Activated effector memory CD4-positive, alpha-beta T cell treated with anti-CD3 and anti-CD28 coated beads, Interleukin-2, amount 50 U/mL, for 16 hours (primary cell): ENCODE measurements around the gene SUGCT.

Experiments used
- DNase-seq: peaks from one replicate; pipeline ENCODE4 v3.0.0-alpha.2; 2020

The SUGCT gene

GRCh38 chr7:40418983-40419382 lies 284.2 kb downstream of the SUGCT start:
- DNase-seq: no peak

GRCh38 chr7:40419806-40420205 lies 285.0 kb downstream of the SUGCT start:
- DNase-seq: no peak

GRCh38 chr7:40421433-40421832 lies 286.6 kb downstream of the SUGCT start:
- no peak for DNase-seq

- no peak for DNase-seq
These were observed 290.9 kb downstream of the SUGCT start for GRCh38 chr7:40425696-40426095.

GRCh38 chr7:40428421-40428820 lies 293.6 kb downstream of the SUGCT start:
- DNase-seq: no peak

GRCh38 chr7:40429826-40430225 lies 295.0 kb downstream of the SUGCT start:
- DNase-seq: no peak

GRCh38 chr7:40432046-40432445 lies 297.2 kb downstream of the SUGCT start:
- no peak for DNase-seq

GRCh38 chr7:40436710-40437109 lies 301.9 kb downstream of the SUGCT start:
- no peak for DNase-seq

GRCh38 chr7:40437498-40437897 lies 302.7 kb downstream of the SUGCT start:
- DNase-seq: no peak

- DNase-seq: no peak
These were observed 303.3 kb downstream of the SUGCT start for GRCh38 chr7:40437936-40438634.

GRCh38 chr7:40439686-40440085 lies 304.9 kb downstream of the SUGCT start:
- DNase-seq: no peak

- DNase-seq: no peak
These were observed 312.5 kb downstream of the SUGCT start for GRCh38 chr7:40447345-40447744.

- no peak for DNase-seq
These were observed 320.7 kb downstream of the SUGCT start for GRCh38 chr7:40455485-40455884.

GRCh38 chr7:40457776-40458480 lies 323.1 kb downstream of the SUGCT start:
- no peak for DNase-seq

- DNase-seq: no peak
These were observed 328.6 kb downstream of the SUGCT start for GRCh38 chr7:40463446-40463845.

GRCh38 chr7:40468891-40469864 lies 334.4 kb downstream of the SUGCT start:
- DNase-seq: no peak

- no peak for DNase-seq
These were observed 335.3 kb downstream of the SUGCT start for GRCh38 chr7:40470091-40470592.

GRCh38 chr7:40470817-40471216 lies 336.0 kb downstream of the SUGCT start:
- no peak for DNase-seq

- DNase-seq: no peak
These were observed 337.1 kb downstream of the SUGCT start for GRCh38 chr7:40471891-40472290.

- DNase-seq: no peak
These were observed 340.2 kb downstream of the SUGCT start for GRCh38 chr7:40474790-40475680.

- no peak for DNase-seq
These were observed 340.8 kb downstream of the SUGCT start for GRCh38 chr7:40475681-40475982.

- no peak for DNase-seq
These were observed 342.3 kb downstream of the SUGCT start for GRCh38 chr7:40477094-40477493.
